Transverse colon (tissue), 3 donors: ENCODE measurements around the gene NLE1.

Experiments used
- CTCF ChIP-seq, 5 experiments: fragments of 200-600 bp in 3 of 5; fragments of 450-650 bp in 2 of 5; sonication (generic) in 3 of 5; IDR thresholded peaks; 1 replicate in 2 of 5; 2 replicates in 3 of 5; pipeline ENCODE4 v1.5.1; 2016 to 2017; ENCODE audit warnings: antibody characterized with exemption in 5 of 5, inconsistent platforms in 3 of 5, mild to moderate bottlenecking in 2 of 5, moderate library complexity in 1 of 5
- POLR2A ChIP-seq: fragments of 450-650 bp; IDR thresholded peaks from one replicate; pipeline ENCODE4 v1.6.1; 2016; ENCODE audit warnings: antibody characterized with exemption, mild to moderate bottlenecking, moderate library complexity

GRCh38 chr17:35084987-35085386 is 57.1 kb downstream of the NLE1 start:
- TF ChIP-seq CTCF (IDR thresholded peaks at IDR 0.05) (no peak), POLR2A (no peak)
